Tongue (tissue), 2 donors: ENCODE results near the gene SPIRE2. TPM values are rescaled to one million over a fixed set of nuclear protein-coding genes. Genes with fewer than 3 reads are reported as not detected.
"Not testable (repeated sequence)": the region's sequence is repeated elsewhere in the genome, so short reads cannot be mapped to it uniquely, and the experiment has no call there.

ENCODE experiments used
- DNase-seq: peaks from one replicate; pipeline ENCODE4 v3.0.0-alpha.2; 2015
- total RNA-seq: library from RNA; depleted of rRNA; stranded (reverse); fragments of >200 nt; gene quantifications from one replicate; pipeline ENCODE4 v1.2.3, GENCODE V29; 2014

SPIRE2 gene
- total RNA-seq, 1 donor from 2014 or later: 2.5 TPM

DNA sequence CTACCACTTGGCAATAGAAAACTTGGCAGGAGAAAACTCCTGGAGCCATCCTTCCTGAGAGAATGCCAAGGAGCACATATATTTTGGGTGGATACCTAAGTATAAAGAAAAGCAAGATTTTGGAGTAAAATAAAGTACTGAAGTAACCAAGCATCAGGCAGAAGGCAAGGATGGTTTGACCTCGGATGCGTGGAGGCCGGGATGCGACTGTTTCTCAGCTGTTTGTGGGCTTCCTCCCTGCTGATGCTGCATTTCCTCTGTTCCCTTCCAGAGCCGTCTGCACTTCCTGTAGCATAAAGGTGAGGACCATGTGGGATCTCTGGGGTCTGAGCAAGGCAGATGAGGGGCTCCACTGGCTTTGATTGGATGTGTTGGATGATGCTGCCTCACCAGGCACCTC is 39.6 kb downstream of the SPIRE2 start:
- no peak for DNase-seq

GRCh38 chr16:89869911-89870310 is 41.6 kb downstream of the SPIRE2 start:
- no peak for DNase-seq

GRCh38 chr16:89870440-89870839 is 42.2 kb downstream of the SPIRE2 start:
- no peak for DNase-seq

- no peak for DNase-seq
Observed at GRCh38 chr16:89871895-89872294, 43.6 kb downstream of the SPIRE2 start.

GRCh38 chr16:89873109-89873971 is 45.1 kb downstream of the SPIRE2 start, which contains the start of gene TCF25:
Gene TCF25 (plus strand): TSS chr16:89873592. CDS start chr16:89873668, 76 bp downstream.
- DNase-seq: peak; percentile 96

DNA sequence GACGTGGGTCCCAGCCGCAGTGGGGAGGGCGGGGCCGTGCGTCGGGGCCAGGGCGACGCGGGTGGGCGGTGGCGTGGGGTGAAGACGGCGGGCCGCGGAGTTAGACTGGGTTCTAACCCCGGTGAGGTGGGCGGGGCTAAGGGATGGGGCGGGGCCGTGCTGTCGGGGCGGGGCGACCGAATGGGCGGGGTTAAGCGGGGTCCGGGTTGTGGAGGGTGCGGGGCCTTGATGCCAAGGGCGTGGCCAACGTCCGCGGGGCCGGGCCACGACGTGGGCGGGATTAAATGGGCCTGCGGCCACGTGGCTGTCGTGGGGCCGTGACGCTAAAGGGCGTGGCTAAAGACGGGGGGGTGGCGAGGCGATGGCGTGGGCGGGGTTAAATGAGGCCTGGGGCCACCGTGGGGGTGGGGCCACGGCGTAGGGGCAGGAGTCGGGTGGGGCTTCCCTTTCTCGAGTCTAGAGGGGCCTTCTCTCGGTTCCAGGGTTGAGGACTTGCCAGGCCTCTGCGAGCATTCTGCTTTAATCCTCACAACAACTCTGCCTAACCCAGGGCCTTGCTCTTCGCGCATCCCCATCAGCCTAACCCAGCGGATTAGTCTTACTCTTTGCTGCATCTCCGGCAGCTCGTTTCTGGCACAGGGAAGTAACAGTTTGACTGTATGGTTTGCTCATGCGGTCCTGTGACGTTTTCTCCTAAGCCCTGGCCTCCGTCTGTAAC is 45.9 kb downstream of the SPIRE2 start:
- peak; percentile 98 for DNase-seq

GRCh38 chr16:89879123-89879522 is 50.8 kb downstream of the SPIRE2 start:
- DNase-seq: not testable (repeated sequence)

DNA sequence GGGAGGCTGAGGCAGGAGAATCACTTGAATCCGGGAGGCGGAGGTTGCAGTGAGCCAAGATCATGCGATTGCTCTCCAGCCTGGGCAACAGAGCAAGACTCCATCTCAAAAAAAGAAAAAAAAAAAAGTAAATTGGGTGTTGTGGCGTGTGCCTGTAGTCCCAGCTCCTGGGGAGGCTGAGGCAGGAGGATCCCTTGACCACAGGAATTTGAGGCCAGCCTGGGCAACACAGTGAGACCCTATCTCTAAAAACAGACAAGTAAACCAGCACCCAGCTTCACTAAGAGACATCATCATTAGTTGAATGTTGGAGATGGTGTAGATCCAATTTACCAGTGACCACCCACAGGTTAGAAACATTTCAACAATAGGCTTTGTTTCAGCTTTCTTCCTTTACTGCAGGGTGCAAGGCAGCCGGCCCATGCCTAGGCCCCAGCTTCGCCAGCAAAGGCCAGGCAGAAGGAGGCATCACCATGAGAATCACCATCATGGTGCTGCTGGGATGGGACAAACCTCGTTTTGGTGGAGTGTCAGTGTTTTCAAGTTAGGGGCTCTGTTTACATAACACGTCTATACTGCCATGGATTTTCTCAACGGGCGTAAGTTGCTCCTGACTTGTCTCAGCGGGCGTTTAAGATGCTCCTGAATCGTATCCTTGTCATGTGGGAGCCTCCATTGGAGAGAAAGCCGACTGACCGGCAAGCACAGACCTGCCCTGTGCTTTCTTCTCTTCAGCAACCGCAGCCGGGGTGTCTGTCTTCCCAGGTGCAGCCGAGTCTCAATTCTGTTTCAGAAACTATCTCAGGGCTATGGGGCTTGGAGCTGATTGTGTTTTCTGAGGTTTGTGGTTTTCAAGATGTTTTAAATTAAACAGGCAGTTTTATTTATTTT is 52.4 kb downstream of the SPIRE2 start:
- DNase-seq: peak; percentile 29

DNA sequence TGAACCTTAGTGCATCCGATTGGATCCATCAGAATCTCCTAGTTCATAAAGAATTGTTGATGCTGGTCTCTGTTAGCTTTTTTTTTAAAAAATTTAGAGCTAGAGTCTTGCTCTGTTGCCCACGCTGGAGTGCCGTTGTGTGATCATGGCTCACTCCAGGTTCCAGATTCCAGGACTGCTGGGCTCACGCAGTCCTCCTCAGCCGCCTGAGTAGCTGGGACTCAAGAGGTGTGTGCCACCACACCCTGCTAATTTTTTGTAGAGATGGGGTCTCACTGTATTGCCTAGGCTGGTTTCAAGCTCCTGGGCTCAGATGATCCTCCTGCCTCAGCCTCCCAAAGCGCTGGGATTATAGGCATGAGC is 53.1 kb downstream of the SPIRE2 start:
- DNase-seq: no peak

- no peak for DNase-seq
Observed at GRCh38 chr16:89883346-89884040, 55.2 kb downstream of the SPIRE2 start.

DNA sequence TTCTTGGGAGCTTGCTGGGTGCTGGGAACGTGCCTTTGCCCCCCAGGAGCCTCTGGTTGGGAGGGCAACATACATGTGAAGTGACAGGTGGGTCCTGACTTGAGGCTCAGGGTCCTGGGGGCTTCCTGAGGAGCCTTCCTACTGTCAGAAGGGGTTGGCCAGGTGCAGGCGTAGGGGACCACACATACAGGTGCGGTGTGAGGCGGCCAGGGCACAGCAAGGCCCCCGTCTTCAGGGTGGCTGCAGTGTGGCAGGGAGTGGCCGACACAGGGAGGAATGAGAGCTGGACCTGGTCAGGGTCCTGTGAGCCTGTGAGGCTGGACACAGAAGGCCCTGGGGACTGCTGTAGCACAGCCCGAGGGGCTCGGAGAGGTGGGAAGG is 55.8 kb downstream of the SPIRE2 start:
- DNase-seq: no peak

DNA sequence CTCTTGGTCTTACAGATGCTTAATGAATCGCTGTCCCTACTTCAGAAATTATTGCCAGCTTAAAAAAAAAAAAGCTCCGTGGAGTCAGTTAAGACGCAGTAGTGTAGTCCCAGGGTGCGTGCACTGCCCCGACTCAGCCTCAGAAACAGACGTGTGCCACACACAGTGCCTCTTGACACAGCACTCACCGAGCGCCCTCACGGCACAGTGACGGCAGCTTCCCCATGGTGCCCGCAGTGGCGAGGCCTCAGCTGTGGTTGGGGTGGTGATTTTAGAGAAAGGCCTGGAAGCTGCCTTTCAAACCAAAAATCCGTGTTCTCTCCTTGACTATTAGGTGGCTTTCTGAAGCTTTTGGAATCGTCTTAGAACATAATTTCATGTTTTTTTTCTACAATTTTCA is 59.0 kb downstream of the SPIRE2 start:
- no peak for DNase-seq

- no peak for DNase-seq
Observed at GRCh38 chr16:89890200-89890599, 61.9 kb downstream of the SPIRE2 start.

DNA sequence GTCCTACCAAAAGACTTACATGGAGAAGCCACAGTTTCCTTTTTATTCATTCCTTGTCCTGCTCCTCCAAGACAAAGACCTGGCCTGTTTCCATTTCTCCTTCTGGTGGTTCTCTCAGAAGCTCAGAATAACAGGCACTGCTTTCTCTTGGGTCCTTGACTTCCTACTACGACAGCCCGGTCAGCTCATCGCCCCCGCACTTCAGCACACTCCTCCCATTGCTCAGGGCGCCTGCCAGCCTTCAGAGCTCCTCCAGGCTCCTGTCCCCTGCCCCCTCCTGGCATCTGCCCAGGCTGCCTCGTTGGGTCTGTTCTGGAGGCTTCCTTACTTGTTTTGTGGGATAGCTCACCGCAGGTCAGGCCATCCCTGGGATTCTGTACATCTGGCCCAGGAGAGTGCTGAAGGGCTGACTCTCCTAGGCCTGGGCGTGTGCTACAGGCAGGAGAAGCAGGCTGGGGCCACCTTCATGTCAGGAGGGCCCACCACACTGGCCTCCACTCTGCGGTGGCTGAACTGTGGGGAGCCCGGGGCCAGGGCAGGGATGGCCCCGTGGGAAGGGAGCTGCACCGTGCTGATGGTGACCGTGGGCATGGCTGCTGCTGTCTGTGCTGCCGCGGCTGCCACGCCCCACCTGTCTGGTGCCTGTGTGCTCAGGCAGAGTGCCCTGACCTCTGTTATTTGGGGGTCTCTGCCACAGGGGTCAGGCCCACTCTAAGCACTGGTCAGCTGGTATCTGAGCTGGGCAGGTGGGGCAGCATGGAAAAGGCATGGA is 62.8 kb downstream of the SPIRE2 start:
- DNase-seq: peak; percentile 24

- no peak for DNase-seq
Observed at GRCh38 chr16:89892055-89892630, 63.9 kb downstream of the SPIRE2 start.

DNA sequence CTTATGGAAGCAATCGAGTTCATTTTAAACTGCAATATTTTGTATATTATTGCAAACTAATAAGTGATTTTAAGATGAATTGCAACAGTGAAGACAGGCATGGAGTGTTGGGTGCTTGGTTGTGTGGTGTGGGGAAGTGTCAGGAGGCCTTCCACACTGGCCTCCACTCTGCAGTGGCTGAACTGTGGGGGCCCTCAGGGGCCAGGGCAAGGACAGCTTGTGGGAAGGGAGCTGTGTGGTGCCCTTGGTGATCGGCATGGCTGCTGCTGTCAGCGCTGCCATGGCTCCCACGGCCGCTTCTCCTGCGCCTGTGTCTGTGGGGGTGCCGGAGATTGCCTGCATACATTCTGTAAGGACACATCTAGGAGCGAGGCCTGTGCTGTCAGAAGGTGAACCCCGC is 64.4 kb downstream of the SPIRE2 start:
- DNase-seq: no peak

DNA sequence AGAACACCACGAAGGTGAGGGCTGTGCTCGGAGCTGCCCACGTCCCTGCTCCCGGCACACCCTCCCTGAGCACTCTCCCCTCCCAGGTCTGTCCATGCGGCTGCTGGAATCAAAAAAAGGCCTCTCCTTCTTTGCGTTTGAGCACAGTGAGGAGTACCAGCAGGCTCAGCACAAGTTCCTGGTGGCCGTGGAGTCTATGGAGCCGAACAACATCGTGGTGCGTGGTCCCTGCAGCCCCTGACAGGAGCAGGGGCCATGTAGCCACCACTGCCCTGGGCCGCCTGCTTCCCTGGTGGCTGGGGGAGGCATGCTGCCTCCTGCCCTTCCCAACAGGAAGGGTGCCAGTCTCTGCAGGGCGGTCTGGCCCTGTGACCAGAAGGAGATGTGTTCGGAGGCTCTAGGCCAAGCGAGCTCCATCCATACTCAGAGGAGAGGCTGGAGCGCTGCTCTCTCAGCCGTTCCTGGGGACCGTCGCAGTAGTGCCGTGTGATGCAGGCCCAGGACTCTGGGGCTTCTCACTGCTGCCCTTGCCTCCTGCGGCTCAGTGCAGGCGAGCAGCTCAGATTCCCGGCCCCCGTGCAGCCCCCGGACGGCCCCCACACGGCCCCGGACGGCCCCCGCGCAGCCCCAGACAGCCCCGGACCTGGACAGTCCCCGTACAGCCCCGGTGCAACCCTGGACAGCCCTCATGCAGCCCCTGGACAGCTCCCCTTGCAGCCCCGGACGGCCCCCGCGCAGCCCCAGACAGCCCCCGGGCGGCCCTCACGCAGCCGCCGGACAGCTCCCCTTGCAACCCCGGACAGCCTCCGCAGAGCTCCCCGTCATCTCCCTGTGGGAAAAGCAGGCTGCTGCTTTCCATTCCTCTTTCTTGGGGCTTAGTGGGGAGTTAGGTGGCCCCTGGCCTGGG is 65.6 kb downstream of the SPIRE2 start:
- no peak for DNase-seq

DNA sequence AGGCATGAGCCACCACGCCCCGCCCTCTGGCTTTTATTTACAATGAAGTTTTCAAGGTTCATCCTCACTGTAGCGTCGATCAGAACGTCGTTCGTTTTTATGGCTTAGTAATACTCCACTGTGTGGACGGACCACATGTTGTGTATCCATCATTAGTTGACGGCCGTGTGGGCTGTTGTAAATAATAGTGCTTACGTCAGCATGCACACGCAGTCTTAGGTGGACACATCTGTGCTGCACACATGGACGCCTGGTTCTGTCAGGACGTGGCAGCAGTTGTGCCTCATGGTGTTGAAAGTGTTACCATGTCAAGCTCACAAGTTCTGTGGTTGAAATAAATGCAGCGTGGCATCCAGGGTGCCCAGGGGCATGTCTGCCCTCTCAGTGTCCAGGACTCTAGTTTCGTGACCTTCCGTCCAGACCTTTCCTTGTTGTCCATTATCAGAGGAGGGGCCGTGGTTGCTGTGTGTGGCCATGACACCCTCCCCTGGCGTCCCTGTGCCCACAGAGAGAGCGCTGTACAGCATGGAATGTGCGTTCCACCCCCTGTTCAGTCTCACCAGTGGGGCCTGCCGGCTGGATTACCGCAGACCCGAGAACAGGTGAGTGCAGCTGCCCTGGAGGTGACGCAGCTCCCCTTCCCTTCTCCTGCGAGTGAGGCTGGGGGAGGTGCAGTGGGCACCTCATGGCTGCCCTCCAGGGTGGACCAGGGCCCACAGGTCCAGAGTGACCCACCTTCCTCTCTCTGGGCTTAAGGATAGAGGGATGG is 67.4 kb downstream of the SPIRE2 start:
- DNase-seq: no peak

- DNase-seq: no peak
Observed at GRCh38 chr16:89897204-89897603, 68.9 kb downstream of the SPIRE2 start.
